MCF 10A (cell line): Measurements from ENCODE around the gene FBN1. TPM values are rescaled to one million over a fixed set of nuclear protein-coding genes. Genes with fewer than 3 reads are reported as not detected.

Experiments used
- BruUV-seq: library from RNA; stranded (reverse); fragments of 400-500 nt; replicated peaks from 2 replicates; lab custom pipeline; 2021; lab: Mats Ljungman, UMichigan
- CTCF ChIA-PET: fragments of 300-600 bp; sonication (Branson Sonifier 250); formaldehyde crosslinking; extraction: SDS; loops from one replicate; lab custom pipeline; 2021; ENCODE audit warnings: antibody characterized with exemption, inconsistent platforms; lab: Yijun Ruan, JAX
- POLR2A ChIA-PET: fragments of 300-600, 350-650 bp; sonication (Branson Sonifier 250); formaldehyde crosslinking; extraction: SDS; loops from one replicate; lab custom pipeline; 2020; ENCODE audit warnings: antibody characterized with exemption, inconsistent platforms; lab: Yijun Ruan, JAX
- DNase-seq: peaks from one replicate; pipeline ENCODE4 v3.0.0-alpha.2; 2018; ENCODE audit not compliant: unreplicated experiment
- H3K27ac Mint-ChIP-seq: one replicate; pipeline ENCODE4 v1.8.0; 2022; ENCODE audit warnings: mild to moderate bottlenecking, low read depth, mixed read lengths; ENCODE audit not compliant: unreplicated experiment
- H3K27me3 Mint-ChIP-seq: one replicate; pipeline ENCODE4 v1.8.0; 2022; ENCODE audit warnings: mixed read lengths; ENCODE audit not compliant: insufficient read depth, unreplicated experiment
- H3K36me3 Mint-ChIP-seq: one replicate; pipeline ENCODE4 v1.8.0; 2022; ENCODE audit warnings: mild to moderate bottlenecking, moderate library complexity, mixed read lengths; ENCODE audit not compliant: insufficient read depth, unreplicated experiment
- H3K4me1 Mint-ChIP-seq: one replicate; pipeline ENCODE4 v1.8.0; 2022; ENCODE audit warnings: mixed read lengths; ENCODE audit not compliant: insufficient read depth, unreplicated experiment
- H3K4me3 Mint-ChIP-seq: one replicate; pipeline ENCODE4 v1.8.0; 2022; ENCODE audit warnings: mild to moderate bottlenecking, moderate library complexity, mixed read lengths; ENCODE audit not compliant: unreplicated experiment
- H3K9me3 Mint-ChIP-seq: one replicate; pipeline ENCODE4 v1.8.0; 2022; ENCODE audit warnings: mixed read lengths; ENCODE audit not compliant: unreplicated experiment
- intact Hi-C: fragments of 100-400 bp; cut with micrococcal nuclease; formaldehyde crosslinking; loops from 2 replicates; pipeline ENCODE4 v1.14.1; 2022
- total RNA-seq: library from RNA; stranded (reverse); gene quantifications from 2 replicates; pipeline ENCODE4 v1.2.3, GENCODE V29; 2022
- TF ChIP-seq, protein P1 (sequence below): fragments of 200-600 bp; IDR thresholded peaks from one replicate; pipeline ENCODE4 v1.8.0; 2022; ENCODE audit warnings: antibody characterized with exemption, mild to moderate bottlenecking; ENCODE audit not compliant: unreplicated experiment

FBN1 gene
- total RNA-seq, 1 experiment from 2014 or later, result 14.3 TPM

DNA sequence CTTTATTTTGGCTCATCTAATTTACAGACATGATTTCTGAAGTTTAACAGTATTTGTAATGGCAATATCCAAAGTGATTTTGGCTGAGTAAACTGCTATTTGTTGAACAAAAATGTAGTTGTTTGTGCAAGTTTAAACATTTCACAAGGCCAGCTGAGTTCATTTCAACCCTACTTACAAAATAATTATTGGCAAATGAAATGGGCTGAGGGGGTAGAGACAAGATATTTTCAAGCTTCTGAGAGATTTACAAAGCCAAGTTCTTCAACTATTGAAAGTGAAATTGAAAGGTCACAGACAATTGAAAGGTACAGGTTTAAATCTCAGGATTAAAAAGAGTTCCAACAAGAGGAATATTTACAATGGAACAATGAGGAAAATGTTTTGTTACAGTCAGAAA, 237.2 kb downstream of the FBN1 start:
- H3K9me3 Mint-ChIP-seq, result no peaks in the 10 kb centered on the region
- H3K4me3 Mint-ChIP-seq, result no peak overlapping the region
- H3K36me3 Mint-ChIP-seq, result no peaks in the 10 kb centered on the region
- no peaks in the 10 kb centered on the region for H3K4me1 Mint-ChIP-seq
- ChIA-PET CTCF (interaction anchor here (0.6 to 0.7 kb wide), 2 partner anchors 31 to 33 kb away, joined by 3 to 4 read pairs; no protein-coding TSS in a partner anchor), POLR2A (interaction anchor here (1.1 kb wide), 1 partner anchor 24 kb away, joined by 5 read pairs; no protein-coding TSS in a partner anchor)
- no peak overlapping the region for H3K27ac Mint-ChIP-seq
- TF ChIP-seq, protein P1, sequence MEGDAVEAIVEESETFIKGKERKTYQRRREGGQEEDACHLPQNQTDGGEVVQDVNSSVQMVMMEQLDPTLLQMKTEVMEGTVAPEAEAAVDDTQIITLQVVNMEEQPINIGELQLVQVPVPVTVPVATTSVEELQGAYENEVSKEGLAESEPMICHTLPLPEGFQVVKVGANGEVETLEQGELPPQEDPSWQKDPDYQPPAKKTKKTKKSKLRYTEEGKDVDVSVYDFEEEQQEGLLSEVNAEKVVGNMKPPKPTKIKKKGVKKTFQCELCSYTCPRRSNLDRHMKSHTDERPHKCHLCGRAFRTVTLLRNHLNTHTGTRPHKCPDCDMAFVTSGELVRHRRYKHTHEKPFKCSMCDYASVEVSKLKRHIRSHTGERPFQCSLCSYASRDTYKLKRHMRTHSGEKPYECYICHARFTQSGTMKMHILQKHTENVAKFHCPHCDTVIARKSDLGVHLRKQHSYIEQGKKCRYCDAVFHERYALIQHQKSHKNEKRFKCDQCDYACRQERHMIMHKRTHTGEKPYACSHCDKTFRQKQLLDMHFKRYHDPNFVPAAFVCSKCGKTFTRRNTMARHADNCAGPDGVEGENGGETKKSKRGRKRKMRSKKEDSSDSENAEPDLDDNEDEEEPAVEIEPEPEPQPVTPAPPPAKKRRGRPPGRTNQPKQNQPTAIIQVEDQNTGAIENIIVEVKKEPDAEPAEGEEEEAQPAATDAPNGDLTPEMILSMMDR, result no peak
- DNase-seq, result no peak
- H3K27me3 Mint-ChIP-seq, result no peaks in the 10 kb centered on the region
- BruUV-seq, result no TSS peak
- intact Hi-C loops, result no loop called here

DNA sequence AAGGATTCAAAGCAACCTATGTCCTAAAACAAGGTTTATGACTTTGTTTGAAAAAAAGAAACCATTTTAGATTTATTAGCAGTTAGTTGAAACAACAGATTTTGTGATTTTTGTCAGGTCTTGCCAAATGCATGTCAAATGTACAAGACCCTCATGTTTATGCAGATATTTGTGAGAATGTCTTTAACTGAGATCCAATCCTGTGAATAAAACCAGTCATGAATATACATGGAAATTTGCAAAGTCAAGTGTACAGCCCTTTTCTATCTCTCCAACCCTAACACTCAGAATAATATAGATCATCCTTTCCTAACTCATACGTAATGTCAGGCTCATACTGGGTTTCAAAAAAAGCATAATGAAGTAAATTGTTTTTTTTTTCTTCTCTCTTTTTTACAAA, 237.9 kb downstream of the FBN1 start:
- Mint-ChIP-seq H3K27ac (no peak overlapping the region), H3K4me1 (no peaks in the 10 kb centered on the region), H3K4me3 (no peak overlapping the region), H3K27me3 (no peaks in the 10 kb centered on the region), H3K36me3 (no peaks in the 10 kb centered on the region), H3K9me3 (no peaks in the 10 kb centered on the region)
- no TSS peak for BruUV-seq
- intact Hi-C loops, result no loop called here
- DNase-seq, result no peak
- TF ChIP-seq, protein P1, result no peak
- ChIA-PET CTCF (interaction anchor here (0.7 kb wide), 1 partner anchor 30 kb away, joined by 4 read pairs; no protein-coding TSS in a partner anchor), POLR2A (no interaction called here)

DNA sequence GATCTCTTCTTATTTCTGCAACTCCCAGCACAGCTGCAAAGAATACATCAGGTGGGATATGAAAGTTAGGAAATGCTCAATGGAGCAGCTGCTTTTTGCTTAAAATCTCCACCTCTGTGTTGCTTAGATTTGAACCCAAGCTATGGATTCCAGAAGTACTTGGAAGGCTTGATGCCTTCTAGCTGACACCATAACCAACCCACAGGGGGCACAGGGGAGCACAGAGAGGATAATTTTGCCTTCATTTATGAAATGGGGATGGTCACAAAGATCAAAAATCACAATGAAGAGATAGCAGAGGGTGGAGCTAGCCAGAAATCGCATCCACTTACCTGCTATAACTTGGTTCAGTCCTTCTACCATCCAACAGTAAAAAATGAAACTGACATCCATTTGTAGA, 238.6 kb downstream of the FBN1 start:
- Mint-ChIP-seq H3K4me3 (no peak overlapping the region), H3K4me1 (no peaks in the 10 kb centered on the region), H3K27me3 (no peaks in the 10 kb centered on the region), H3K9me3 (no peaks in the 10 kb centered on the region), H3K27ac (no peak overlapping the region), H3K36me3 (no peaks in the 10 kb centered on the region)
- CTCF ChIA-PET, result interaction anchor here (0.8 kb wide), 1 partner anchor 395 kb away, joined by 3 read pairs; no protein-coding TSS in a partner anchor
- intact Hi-C loops, result no loop called here
- no TSS peak for BruUV-seq
- POLR2A ChIA-PET, result interaction anchor here (0.9 kb wide), 1 partner anchor 22 kb away, joined by 3 read pairs; no protein-coding TSS in a partner anchor
- DNase-seq, result no peak
- TF ChIP-seq, protein P1, result no peak

DNA sequence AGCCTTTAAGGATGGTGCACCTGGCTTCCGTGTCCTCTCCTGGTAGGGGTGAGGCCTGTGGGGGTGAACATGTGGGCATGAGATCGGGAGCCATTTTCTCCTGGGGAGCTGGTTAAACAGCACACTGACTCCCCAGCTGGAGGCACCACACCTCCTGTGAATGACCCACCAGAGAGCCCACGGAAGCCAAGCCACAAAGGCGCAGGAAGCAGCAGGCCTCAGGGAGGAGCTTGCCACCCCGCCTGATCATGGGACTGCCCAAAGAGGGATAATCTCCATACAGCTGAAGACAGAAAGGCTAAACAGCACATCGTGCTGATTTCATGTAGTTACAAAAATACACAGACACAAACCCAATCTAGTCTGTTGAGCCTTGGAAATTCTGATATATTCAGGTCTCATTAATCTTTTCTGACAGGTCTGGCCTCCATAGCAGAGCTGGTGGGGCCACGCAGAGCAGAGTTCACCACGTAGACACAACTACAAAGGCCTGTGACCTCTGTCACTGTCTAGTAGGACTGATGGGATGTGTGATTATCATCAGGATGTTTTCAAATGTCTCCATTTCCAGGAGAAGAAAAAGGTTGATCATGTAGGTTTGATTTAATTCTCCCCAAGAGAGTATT, 239.1 kb downstream of the FBN1 start:
- ChIA-PET CTCF (interaction anchor here (0.6 to 0.8 kb wide), 3 partner anchors 21 to 447 kb away, joined by 3 read pairs; no protein-coding TSS in a partner anchor), POLR2A (interaction anchor here (0.9 kb wide), 1 partner anchor 21 kb away, joined by 3 read pairs; no protein-coding TSS in a partner anchor)
- Mint-ChIP-seq H3K4me1 (no peaks in the 10 kb centered on the region), H3K36me3 (no peaks in the 10 kb centered on the region), H3K27me3 (no peaks in the 10 kb centered on the region), H3K9me3 (no peaks in the 10 kb centered on the region), H3K27ac (no peak overlapping the region), H3K4me3 (no peak overlapping the region)
- TF ChIP-seq, protein P1, result no peak
- DNase-seq, result no peak
- BruUV-seq, result no TSS peak
- intact Hi-C loops, result no loop called here
